Tibial artery (tissue), 4 donors: Measurements from ENCODE around the gene CLDN24.
"Not testable (repeated sequence)": the region's sequence is repeated elsewhere in the genome, so short reads cannot be mapped to it uniquely, and the experiment has no call there.

Source experiments
- DNase-seq, 2 donors: peaks; one replicate each; pipeline ENCODE4 v3.0.0-alpha.2; 2019
- H3K27ac ChIP-seq, 2 donors: fragments of 200-600 bp; sonication (generic) in 1 of 2; 1 replicate in 1 of 2; 2 replicates in 1 of 2; pipeline ENCODE4 v1.5.1; 2018 to 2019; ENCODE audit warnings: mild to moderate bottlenecking in 1 of 2
- H3K27me3 ChIP-seq, 2 donors: fragments of 200-600 bp; sonication (generic) in 1 of 2; one replicate each; pipeline versions ENCODE4 v1.5.1 to v1.6.0; 2016 to 2019
- H3K36me3 ChIP-seq, 3 donors: fragments of 200-600 bp; sonication (generic) in 2 of 3; one replicate each; pipeline ENCODE4 v1.5.1; 2016 to 2019; ENCODE audit warnings: mild to moderate bottlenecking in 2 of 3
- H3K4me1 ChIP-seq, 4 donors: fragments of 200-600 bp; sonication (generic) in 2 of 4; 1 replicate in 3 of 4; 2 replicates in 1 of 4; pipeline ENCODE4 v1.5.1; 2016 to 2019
- H3K4me3 ChIP-seq, 2 donors: fragments of 200-600 bp; sonication (generic) in 1 of 2; 1 replicate in 1 of 2; 2 replicates in 1 of 2; pipeline ENCODE4 v1.5.1; 2018 to 2019; ENCODE audit warnings: mild to moderate bottlenecking in 2 of 2
- H3K9me3 ChIP-seq, 3 donors: fragments of 200-600 bp; sonication (generic) in 1 of 3; one replicate each; pipeline ENCODE4 v1.5.1; 2016 to 2019
- CTCF ChIP-seq, 2 experiments: fragments of 200-600 bp in 1 of 2; fragments of 450-650 bp in 1 of 2; IDR thresholded peaks; one replicate each; pipeline ENCODE4 v1.5.1; 2017 to 2019; ENCODE audit warnings: antibody characterized with exemption in 2 of 2, mild to moderate bottlenecking in 1 of 2, moderate library complexity in 1 of 2
- intact Hi-C: fragments of 100-400 bp; cut with DNase I; formaldehyde crosslinking; loops from one replicate; pipeline ENCODE4 v1.15.0; 2023; ENCODE audit warnings: low total_unique reads

CLDN24 gene

GRCh38 chr4:183328832-183329231 lies 6.6 kb upstream of the CLDN24 start:
- Histone ChIP-seq H3K4me3 (no peak overlapping the region), H3K27me3 (no peaks in the 10 kb centered on the region), H3K36me3 (no peaks in the 10 kb centered on the region), H3K27ac (no peak overlapping the region), H3K9me3 (no peaks in the 10 kb centered on the region), H3K4me1 (no peaks in the 10 kb centered on the region)
- intact Hi-C loops: no loop called here
- DNase-seq: no peak
- TF ChIP-seq CTCF (IDR thresholded peaks at IDR 0.05): no peak

GRCh38 chr4:183327827-183328226 lies 5.6 kb upstream of the CLDN24 start:
- no peak for DNase-seq
- no peaks in the 10 kb centered on the region for H3K4me1 ChIP-seq
- no peaks in the 10 kb centered on the region for H3K9me3 ChIP-seq
- H3K27me3 ChIP-seq: no peaks in the 10 kb centered on the region
- H3K27ac ChIP-seq: no peak overlapping the region
- no peak for TF ChIP-seq CTCF (IDR thresholded peaks at IDR 0.05)
- no peak overlapping the region for H3K4me3 ChIP-seq
- intact Hi-C loops: no loop called here
- H3K36me3 ChIP-seq: no peaks in the 10 kb centered on the region

- no peak for DNase-seq
- no peak for TF ChIP-seq CTCF (IDR thresholded peaks at IDR 0.05)
- intact Hi-C loops: no loop called here
- H3K27ac ChIP-seq: no peak overlapping the region
- no peak overlapping the region for H3K4me3 ChIP-seq
- no peaks in the 10 kb centered on the region for H3K27me3 ChIP-seq
- H3K4me1 ChIP-seq: no peaks in the 10 kb centered on the region
- H3K36me3 ChIP-seq: no peaks in the 10 kb centered on the region
- no peaks in the 10 kb centered on the region for H3K9me3 ChIP-seq
Measured at GRCh38 chr4:183326853-183327252, 4.6 kb upstream of the CLDN24 start.

GRCh38 chr4:183326387-183326786 lies 4.2 kb upstream of the CLDN24 start:
- intact Hi-C loops, H3K27ac ChIP-seq, H3K27me3 ChIP-seq, H3K9me3 ChIP-seq, H3K36me3 ChIP-seq, H3K4me1 ChIP-seq, DNase-seq, H3K4me3 ChIP-seq: not testable (repeated sequence)

GRCh38 chr4:183324619-183325018 lies 2.4 kb upstream of the CLDN24 start:
- no peak for TF ChIP-seq CTCF (IDR thresholded peaks at IDR 0.05)
- intact Hi-C loops: no loop called here

GRCh38 chr4:183324056-183324455 lies 1.8 kb upstream of the CLDN24 start:
- intact Hi-C loops, H3K9me3 ChIP-seq, H3K27ac ChIP-seq, H3K4me3 ChIP-seq, H3K27me3 ChIP-seq, H3K36me3 ChIP-seq, H3K4me1 ChIP-seq, DNase-seq: not testable (repeated sequence)

More at GRCh38 chr4:183324619-183325018, 2.4 kb upstream of the CLDN24 start:
- Histone ChIP-seq H3K27ac (no peak overlapping the region), H3K4me1 (no peaks in the 10 kb centered on the region), H3K9me3 (no peaks in the 10 kb centered on the region), H3K36me3 (peaks cover 0 to 5% (median 0%) of the 10 kb centered on the region in 3 donors), H3K4me3 (no peak overlapping the region), H3K27me3 (no peaks in the 10 kb centered on the region)
- no peak for DNase-seq

GRCh38 chr4:183323295-183323694 lies 1.1 kb upstream of the CLDN24 start:
- DNase-seq: no peak
- peaks cover 4 to 8% (median 5%) of the 10 kb centered on the region in 3 donors for H3K36me3 ChIP-seq
- H3K9me3 ChIP-seq: no peaks in the 10 kb centered on the region
- TF ChIP-seq CTCF (IDR thresholded peaks at IDR 0.05): no peak
- H3K4me1 ChIP-seq: no peaks in the 10 kb centered on the region
- no peak overlapping the region for H3K27ac ChIP-seq
- intact Hi-C loops: no loop called here
- no peak overlapping the region for H3K4me3 ChIP-seq
- no peaks in the 10 kb centered on the region for H3K27me3 ChIP-seq
